ENCODE data around the gene FANCI. TPM values are rescaled to one million over a fixed set of nuclear protein-coding genes. Genes with fewer than 3 reads are reported as not detected.

Gene FANCI
- total and polyA plus RNA-seq, 2 of the 13 experiments (the other 11 are each of a cell fraction or from before 2014, with no cell fraction given), result 15.7 to 68.8 TPM

DNA sequence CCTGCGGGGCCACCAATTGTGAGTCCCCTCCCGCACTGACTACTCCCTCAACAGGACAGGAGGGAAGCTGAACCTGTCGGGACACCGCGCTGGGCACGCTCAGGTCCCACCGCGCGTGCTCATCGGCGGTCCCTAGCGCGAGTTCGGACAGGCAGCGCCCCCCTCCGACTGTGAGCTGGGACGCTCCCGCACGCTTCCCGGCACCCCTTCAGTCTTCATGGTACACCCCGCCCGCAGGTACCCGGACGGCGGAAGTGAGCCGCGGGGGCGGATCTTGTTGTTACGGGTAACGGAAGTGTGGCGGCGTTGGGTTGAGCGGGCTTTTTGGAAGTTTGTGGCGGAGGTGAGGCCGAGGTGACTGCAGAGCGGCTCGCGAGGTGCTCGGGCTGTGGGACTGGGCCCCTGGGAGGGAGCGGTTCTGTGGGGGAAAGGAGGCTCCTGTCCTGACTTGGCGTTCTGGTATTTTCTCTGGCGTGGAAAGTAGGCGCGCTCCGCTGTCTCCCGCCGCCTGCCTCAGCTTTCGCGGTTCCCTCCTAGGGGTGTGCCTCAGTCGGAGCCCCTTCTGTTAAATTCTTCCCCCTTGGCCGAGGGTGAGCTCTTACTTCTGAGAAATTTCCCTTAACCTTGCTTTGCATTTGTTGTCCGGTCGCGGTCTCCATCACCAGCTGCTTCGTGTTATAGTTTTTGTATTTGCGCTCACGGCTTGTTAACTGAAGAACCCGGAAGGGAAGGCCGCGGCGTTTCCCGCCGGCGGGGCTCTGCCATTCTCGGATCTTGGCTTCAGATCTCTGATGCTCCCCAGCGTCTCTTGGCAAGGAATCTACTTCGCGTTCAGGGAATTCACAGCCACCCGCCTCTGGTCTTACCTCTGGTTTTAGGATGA, at the start of gene FANCI (continued):
- TF ChIP-seq, protein P1, sequence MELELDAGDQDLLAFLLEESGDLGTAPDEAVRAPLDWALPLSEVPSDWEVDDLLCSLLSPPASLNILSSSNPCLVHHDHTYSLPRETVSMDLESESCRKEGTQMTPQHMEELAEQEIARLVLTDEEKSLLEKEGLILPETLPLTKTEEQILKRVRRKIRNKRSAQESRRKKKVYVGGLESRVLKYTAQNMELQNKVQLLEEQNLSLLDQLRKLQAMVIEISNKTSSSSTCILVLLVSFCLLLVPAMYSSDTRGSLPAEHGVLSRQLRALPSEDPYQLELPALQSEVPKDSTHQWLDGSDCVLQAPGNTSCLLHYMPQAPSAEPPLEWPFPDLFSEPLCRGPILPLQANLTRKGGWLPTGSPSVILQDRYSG (CRISPR knock-in tag; IDR thresholded peaks at IDR 0.05), result no peak
- 0 out of 2 replicates have a peak, but pooled peaks have one; percentile 10 for TF ChIP-seq NCOA2 (CRISPR knock-in tag; IDR thresholded peaks at IDR 0.05)
- no peak for TF ChIP-seq NFRKB (IDR thresholded peaks at IDR 0.05)
- TF ChIP-seq ATM (IDR thresholded peaks at IDR 0.05; ENCODE audit: borderline replicate concordance), result no peak
- peak; percentile 62 for TF ChIP-seq HOXA3 (CRISPR knock-in tag; IDR thresholded peaks at IDR 0.05)
- peak; percentile 81 for TF ChIP-seq YEATS2 (CRISPR knock-in tag; IDR thresholded peaks at IDR 0.05; ENCODE audit: borderline replicate concordance)
- peak; percentile 82; the same call in 1 of the 2 replicates for TF ChIP-seq ELF4 (CRISPR knock-in tag; IDR thresholded peaks at IDR 0.05; ENCODE audit: borderline replicate concordance)
- TF ChIP-seq PATZ1 (CRISPR knock-in tag; IDR thresholded peaks at IDR 0.05), result peak; percentile 92; the same call in 1 of the 2 replicates
- TF ChIP-seq THAP11 (CRISPR knock-in tag; IDR thresholded peaks at IDR 0.05), result peak; percentile 84
- no peak for TF ChIP-seq FUBP1 (CRISPR knock-in tag; IDR thresholded peaks at IDR 0.05; ENCODE audit: borderline replicate concordance)
- TF ChIP-seq MEIS1 (CRISPR knock-in tag; IDR thresholded peaks at IDR 0.05; ENCODE audit: borderline replicate concordance), result no peak; the same call in 1 of the 2 replicates
- peak; percentile 57; the same call in 1 of the 2 replicates for TF ChIP-seq ISX (CRISPR knock-in tag; conservative IDR thresholded peaks at IDR 0.05)
- peak; percentile 39; the same call in 1 of the 2 replicates for TF ChIP-seq THAP9 (CRISPR knock-in tag; IDR thresholded peaks at IDR 0.05; ENCODE audit: borderline replicate concordance)
- no peak for TF ChIP-seq ZNF660 (CRISPR knock-in tag; IDR thresholded peaks at IDR 0.05; ENCODE audit: borderline replicate concordance, low read depth)
- no peak for TF ChIP-seq KLF11 (CRISPR knock-in tag; IDR thresholded peaks at IDR 0.05)
- no peak for TF ChIP-seq ZNF256 (CRISPR knock-in tag; conservative IDR thresholded peaks at IDR 0.05)
- TF ChIP-seq ZNF282 (IDR thresholded peaks at IDR 0.05; ENCODE audit: partially characterized antibody), result no peak
- 0 out of 2 replicates have a peak, but pooled peaks have one; percentile 33 for TF ChIP-seq CAMTA2 (CRISPR knock-in tag; IDR thresholded peaks at IDR 0.05; ENCODE audit: borderline replicate concordance)
- TF ChIP-seq U2AF1 (optimal IDR thresholded peaks at IDR 0.05; ENCODE audit: low read depth, low read length), result no peak
- 0 out of 2 replicates have a peak, but pooled peaks have one; percentile 12 for TF ChIP-seq PITX1 (CRISPR knock-in tag; IDR thresholded peaks at IDR 0.05)
- TF ChIP-seq ZSCAN25 (CRISPR knock-in tag; IDR thresholded peaks at IDR 0.05), result no peak; the same call in 1 of the 2 replicates

All from HepG2 (cell line).